ENCODE data around the gene NEDD8.

The NEDD8 gene

DNA sequence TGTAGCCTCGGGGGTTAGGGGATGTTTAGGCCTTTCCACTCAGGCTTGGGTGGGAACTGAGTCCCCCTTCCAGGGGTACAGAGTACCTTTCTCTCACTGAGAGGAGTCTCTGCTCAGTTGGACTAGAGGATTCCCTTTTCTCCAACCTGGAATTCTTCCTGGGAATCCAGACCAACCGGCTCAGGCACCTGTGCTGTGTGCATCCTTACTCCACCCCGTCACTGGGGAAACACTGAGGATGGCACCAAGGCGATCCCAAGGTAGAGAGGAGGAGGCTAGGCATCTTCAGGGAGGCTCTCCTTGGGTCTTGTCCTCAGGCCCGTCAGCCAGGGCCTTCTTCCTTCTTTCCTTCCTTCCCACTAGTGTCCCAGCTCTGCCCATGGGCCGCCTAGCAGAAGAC, 31.7 kb upstream of the NEDD8 start:
- DNase-seq: no peak

DNA sequence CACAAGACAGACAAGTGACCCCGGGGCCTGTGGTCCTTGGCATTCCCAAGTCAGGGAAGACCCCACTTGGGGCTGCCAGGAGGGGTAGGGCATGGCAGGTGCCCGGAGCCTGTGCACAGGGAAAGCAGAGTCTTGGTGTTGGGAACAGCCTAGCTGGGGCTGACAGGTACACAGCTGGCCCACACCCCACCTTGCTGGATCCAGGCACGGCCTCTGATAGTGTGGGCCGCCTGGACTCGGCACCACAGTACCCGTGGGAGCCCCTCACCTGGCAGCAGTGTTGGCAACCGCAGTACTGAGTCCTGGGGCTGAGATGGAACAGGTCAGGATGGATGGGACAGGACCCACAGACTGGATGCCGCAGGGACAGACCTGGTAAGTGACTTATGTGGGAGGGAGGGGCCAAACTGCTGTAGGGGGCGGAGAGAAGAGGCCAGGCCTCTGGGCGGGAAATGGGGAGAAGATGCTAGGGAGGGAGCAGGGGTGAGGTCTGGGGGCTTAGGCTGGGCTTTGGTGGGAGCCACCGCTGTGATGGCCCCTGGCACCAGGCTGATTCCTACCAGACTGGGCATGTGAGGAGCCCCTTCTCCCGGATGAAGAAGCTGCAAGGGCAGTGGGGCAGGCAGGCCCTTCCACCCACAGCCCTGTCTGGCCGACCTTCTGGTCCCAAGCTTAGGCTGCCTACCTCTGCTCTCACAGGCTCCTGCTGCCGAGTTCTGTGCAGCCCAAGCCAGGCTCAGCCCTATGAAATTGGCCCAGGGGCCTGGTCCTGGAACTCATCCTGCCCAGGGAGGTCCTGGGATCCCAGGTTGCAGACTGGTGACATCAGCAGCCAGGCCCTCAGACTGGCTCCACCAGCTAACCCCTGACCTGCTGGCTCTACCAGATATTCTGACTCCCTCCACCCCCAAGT, 30.9 kb upstream of the NEDD8 start, which contains the start of gene TGM1:
TGM1 (minus strand) TSS at position 357 of the 913 bp plus-strand sequence. CDS start 825 bp downstream, outside the sequence.
- no peak for DNase-seq

DNA sequence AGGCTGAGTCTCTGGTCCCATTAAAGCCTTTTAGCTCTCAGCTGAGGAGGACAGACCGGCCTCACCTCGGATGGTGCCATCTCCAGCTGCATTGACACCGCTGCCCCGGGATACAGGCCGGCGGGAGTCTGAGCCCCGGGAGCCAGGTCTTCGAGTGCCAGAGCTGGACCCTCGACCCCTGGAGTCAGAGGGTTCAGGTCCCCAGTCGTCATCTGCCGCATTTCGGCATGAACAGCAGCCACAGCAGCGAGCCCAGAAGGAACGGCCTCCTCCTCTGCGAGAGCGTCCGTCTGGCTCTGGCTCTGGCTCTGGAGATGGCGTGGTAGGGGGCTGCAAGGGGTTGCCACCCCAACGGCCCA, 29.8 kb upstream of the NEDD8 start:
- no peak for DNase-seq

DNA sequence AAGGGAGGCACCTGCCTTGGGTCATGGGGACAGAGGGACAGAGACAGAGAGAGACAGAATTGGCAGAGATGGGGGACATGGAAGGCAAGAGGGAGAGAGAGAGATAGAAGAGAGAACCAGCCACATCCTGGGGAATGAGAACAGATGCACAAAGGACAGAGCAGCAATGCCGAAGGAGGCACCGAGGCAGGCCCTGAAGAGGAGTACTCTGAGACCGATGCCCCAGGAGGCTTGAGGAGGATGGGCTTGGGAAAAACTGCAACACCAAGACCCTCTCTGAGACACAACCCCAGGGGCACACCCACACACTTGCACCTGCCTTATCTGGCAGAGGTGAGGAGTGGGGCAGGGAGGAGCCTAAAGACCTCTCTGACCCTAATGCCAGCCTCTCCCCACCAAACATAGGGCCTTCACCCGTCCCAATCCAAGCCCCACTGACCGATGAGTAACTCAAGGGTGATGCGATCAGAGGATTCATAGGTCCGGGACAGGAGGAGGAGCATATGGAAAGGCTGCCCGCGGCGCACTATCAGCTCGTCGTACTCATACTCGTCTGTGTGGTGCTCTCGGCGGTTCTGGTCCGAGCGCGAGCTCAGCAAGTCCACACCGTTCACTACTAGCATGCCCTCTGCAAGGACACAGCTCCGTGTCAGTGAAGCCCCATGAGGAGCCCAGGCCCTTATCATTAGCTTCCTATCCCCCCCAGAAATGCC, 29.2 kb upstream of the NEDD8 start:
- no peak for DNase-seq

DNA sequence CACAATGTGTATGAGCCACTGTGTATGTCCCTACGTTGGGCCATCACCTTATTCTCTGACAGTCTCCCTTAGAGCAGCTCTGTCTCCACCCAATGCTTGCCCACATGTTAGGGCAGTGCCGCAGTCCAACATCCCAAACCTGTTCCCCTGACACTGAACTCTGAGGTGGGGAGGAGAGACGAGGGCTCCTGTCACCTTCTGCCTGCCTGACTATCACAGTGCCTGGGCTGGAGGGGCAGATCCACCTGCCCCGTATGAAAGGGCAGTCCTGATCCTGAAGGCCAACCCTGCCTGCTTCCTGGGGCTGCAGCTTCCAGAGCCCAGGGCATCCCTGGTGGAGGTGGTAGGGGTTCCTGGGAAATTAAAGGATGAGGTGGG, 28.6 kb upstream of the NEDD8 start:
- DNase-seq: no peak

DNA sequence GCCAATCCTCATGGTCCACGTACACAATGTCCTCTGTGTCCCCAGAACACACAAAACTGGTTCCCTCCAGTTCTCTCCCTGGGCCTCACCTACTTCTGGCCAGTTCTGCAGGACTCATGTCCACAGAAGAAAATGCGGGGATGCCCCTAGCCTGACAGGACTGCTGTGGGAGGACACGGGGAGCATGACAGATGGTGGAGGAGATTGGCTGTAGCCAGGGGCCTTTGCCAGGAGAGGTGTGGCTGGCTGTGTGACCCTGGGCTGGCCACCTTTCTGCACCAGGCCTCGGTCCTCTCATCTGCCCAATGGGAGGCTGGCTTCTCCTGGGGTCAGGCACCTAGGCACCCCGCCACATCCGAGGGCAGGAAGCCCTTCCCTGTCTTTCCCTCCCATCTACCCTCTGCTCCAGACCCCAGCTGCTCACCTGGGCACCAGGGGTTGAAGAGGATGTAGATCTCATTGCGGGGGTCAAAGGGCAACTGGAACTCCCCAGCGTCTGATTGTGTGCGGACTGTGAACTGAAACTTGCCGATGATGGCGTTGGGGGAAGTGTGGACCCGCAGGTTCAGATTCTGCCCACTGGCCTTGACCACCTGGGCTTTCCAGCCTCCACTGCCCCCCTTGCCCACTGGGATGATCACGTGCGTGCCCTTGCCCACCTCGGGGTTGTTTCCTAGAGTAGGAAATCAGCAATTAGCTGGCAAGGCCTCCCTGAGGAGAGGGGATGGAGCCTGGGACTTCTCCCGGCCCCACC, 28.0 kb upstream of the NEDD8 start:
- no peak for DNase-seq

DNA sequence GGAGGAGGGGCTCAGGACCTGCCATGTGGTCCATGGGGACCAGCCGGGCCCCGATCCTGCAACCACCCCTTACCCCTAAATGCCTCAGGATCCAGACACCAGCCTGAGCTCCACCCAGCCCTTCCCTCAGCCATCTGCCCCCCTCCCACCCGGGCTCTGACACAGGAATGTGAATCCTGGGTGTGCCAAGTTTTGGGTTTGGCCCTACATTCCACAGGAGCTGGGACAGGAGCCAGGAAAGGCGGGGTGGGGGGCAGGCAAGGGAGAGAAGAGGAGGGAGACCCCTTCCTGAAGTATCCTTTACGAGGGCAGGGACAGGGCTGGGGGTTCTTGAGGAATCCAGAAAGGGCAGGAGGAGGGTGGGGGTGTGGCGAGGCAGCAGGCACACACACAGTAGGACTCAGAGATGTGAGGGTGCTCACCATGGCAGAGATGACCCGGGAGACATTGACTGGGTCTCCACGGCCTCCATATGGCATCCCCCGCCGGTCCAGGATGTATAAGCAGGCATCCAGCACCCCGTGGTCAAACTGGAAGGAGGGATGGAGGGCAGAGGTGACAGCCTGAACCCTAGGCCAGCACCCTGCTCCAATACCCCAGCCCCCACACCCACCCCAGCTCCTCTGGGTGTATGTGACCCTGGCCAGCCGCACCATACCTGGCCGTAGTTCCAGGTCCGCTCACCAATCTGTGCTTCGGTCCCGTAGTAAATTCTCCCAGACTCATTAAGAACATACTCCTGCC, 27.3 kb upstream of the NEDD8 start:
- DNase-seq: no peak

DNA sequence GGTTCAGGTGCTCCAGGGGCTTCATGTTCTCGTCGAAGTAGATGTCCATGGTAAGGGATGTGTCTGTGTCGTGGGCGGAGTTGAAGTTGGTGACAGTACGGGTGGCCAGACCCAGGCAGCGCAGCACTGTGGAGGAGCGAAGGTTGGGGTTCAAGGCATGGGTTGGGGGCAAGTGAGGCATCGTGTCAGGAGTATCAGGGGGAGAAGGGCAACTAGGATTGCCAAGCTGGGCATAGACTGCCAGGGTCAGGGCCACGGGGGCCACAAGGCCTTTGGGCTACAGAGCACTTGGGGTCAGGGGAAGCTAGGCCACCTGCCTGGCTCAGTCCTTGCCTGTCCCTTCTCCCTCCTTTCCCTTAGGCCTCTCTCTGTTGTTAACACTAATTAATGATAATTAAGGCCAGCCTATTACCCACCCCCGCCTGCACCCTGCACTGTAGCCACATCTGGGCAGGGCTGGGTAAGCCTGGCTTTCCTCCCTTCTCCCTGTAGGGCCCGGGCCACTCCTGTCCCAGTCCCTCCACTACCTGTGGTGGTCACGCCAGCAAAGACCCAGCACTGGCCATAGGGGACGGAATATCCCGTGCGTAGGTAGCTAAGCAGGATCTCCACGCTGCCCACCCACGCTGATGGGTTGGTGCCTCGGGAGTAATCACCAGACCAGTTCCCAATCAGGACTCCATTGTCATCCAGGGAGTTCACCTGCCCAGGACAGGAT, 26.5 kb upstream of the NEDD8 start:
- no peak for DNase-seq

DNA sequence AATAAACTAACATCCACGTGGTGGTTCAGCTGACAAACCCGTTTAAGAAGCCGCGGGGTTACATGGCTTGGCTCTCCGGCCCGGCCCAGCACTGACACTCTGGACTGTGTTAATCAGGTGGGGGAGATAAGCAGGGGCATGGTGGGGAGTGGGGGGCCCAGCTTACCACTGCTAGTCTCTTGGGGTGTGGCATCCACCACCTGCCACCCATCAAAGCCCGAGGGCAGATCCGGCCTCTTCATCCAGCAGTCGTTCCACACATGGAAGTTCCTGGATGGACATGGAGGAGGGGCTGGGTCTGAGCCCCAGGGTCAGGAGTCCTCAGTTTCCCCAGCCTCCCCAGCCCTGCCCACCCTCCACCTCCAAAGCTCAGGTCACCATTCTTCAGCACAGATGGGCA, 26.0 kb upstream of the NEDD8 start:
- DNase-seq: no peak

DNA sequence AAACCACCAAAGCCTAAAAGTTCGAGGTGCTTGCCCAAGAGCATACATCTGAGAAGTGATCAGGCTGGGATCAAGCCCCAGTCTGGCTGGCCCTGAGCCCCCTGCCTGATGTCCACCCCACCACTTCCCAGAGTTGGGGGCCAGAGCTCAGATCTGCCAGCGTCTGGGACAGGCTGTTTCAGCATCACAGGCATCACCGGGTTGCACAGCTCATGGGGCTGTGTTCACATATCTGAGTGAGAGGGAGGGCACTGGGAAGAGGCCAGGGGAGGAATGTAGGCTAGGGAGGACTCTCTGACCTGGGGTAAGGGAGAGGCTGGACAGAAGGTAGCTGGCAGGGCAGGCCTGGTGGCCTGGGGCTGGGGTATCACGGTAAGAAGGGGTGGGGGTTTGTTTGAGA, 24.8 kb upstream of the NEDD8 start:
- no peak for DNase-seq

DNA sequence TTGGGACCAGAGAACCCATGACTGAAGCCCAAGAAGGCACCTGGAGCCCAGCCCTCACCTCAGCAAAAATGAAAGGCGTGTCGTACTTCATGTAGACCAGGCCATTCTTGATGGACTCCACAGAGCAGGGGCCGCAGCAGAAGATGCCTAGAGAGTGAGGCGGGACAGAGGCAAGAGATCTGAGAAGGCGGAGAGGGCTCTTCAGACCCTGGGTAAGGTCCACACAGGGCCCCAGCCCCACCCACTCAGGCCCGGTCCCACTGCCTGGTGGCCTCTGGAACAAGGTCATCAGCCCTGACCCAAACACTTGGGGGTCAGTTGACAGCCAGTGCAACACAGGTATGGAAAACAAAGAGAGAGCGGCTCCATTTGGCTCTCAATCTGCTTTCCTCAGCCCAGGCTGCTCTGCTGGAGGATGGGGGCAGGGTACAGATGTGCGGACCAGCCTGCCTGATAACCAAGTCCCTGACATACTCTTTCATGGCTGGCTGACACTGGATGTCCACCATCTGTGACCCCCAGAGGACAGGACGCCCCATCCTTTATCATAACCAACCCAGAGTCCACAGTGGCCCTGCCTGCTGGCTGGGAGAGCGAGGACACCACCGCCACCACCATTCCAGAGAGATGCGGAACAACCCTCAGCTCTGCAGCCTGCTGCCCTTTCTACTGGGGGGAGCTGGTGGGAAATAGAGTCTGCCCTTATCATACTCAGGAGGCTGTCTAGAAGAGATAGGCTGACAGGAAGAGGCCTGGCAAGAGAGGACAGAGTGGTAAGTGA, 24.0 kb upstream of the NEDD8 start:
- no peak for DNase-seq

DNA sequence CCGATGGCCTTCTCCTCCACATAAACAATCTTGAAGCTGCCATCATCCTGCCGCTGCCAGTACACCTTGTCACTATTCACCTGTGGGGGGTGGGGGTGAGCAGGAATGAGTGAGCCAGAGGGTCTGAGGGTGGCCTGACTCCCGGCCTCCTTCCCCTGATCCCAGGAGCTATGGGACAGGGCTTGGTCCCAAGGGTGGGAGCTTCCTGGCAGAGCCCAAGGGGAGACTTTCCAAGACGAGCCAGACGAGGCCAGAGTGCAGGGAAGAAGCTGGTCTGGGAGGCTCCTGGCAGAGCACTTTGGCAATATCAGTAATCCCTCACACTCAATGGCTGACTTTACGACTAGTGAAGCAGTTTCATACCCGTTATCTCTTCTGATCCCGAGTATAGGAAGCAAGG, 23.3 kb upstream of the NEDD8 start:
- DNase-seq: no peak

DNA sequence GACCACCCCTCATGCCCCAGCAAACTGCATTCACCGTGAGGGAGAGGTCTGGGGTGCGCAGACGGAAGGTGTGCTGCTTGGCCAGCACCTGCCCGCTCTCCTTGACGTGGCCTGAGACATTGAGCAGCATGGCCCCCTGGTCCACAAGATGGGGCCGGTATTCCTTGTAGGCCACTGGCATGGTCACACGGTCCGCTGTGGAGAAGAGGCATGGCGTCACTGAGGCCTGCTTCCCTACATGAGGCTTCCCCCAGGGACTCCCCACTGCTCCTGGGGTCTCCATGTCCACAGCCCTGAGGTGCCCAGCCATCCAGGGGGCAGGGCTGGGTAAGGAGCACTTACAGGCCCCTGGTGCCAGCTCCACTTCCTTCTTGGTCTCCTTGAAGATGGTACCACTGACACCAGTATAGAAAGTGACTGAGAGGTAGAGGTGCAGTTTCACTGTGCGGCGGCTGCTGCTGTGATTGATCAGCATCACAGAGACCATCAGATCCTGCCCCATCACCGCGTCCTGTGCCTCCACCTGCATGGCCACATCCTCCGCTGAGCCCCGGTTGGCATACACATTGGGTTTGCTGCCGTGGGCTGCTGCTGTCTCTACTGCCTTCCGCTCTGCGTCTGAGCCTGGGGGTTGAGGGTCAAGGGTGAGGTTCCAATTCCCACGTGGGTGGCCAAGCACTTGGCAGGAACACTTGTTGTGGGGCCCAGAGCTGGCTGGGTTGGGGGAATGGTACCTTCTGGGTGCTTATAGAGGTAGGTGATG, 22.6 kb upstream of the NEDD8 start:
- DNase-seq: no peak

DNA sequence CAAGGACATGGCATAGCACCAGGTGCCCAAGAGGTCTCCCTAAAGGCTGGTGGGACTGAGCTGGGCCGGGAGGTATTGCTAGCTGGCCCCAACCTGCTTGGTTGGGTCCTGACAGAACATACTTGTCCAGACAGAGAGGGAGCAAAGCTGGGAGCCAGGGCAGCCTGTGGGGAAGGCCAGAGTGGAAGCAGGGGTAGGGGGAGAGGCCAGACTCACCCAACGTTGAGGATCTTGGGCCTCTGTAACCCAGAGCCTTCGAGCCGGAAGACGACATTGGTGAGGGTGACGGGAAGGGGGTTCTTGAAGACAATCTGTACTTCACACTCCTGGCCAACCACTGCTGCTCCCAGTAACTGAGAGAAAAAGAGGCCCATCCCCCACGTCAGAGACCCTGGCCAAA, 21.8 kb upstream of the NEDD8 start:
- no peak for DNase-seq

DNA sequence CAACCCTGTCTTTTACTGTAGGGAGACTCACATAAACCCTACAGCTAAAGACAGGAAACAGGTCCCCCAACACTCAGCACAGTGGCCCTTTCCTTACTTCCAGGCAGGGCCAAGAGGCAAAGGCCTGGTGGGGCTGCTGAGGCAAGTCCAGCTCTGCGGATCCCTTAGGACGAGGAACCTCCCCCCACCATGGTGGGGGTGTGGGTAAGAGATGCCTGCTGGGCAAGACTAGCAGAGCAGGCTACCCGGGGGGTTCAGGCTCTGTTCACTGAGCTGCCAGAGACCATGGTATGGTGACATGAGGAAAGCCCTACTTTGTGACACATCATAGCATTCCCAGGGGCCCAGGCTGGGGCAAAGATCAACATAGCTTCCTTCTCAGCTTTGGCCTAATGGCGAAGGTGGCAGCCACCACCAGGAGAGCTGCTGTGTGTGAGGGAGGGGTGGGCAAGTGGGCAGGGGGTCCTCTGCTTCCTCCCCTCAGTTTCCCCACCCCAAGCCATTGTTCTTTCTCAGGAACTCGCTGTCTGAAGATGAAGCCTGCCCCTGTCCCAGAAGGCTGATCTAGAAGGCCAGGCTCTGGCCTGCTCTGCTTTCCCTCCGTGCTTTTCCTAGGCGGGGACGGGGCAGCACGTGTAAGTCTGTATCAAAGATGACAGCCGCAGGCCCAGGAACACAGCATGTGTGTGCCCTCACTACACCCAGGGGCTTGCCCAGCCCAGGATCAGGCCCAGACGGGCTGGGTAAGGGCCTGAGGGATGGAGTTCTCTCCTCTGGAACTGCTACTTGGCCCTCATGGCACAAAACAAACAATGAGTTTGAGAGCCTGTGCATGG, 20.3 kb upstream of the NEDD8 start:
- no peak for DNase-seq

DNA sequence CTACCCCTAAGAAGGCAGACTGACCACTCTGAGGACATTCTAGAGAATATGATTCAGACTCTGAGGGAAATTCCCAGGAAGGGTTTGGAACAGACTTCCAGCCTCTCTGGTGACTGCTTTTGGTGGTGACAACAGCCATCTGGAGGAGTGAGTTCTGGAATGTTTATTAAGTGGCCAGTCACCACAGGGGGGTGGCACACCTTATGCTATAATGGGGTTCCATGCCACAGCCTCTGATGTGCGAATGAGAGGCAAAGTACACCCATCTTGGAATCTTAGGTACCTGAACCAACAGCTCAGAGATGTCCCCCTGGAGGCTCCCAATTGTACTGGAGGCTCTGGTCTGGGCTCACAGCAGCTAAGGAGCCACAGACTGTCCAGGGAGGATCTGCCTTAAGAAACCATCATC, 19.7 kb upstream of the NEDD8 start:
- no peak for DNase-seq

DNA sequence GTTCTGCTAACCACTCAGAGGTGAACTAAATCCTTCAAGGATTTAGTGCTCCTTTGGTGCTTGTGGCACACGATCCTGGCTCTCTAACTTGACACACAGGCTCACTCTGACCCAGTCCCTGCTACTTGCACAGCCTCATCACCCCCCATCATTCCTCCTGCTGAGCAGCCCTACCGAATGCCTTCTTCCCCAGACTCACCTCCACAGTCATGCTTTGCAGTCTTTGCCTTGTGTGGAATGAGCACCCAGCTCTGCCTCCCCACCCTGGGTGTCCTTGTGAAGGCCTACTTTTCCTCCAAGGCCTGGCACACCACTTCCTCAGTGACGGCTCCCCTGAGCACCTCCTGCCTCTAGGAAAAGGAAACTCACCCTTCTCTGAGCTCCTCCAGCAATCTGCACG, 18.2 kb upstream of the NEDD8 start:
- no peak for DNase-seq

Measured in hypothalamus (tissue), 51 donors.